Liver (tissue), 9 donors: ENCODE data around the gene TMEM161A. TPM values are rescaled to one million over a fixed set of nuclear protein-coding genes. Genes with fewer than 3 reads are reported as not detected.
A peak's percentile ranks its signal among the peaks of the same experiment; 100 is the strongest.

Experiments used
- DNase-seq: peaks from one replicate; pipeline ENCODE4 v3.0.0-alpha.2; 2017; ENCODE audit warnings: low spot score
- H3K27ac ChIP-seq, 2 donors: one replicate each; pipeline ENCODE4 v1.7.0; 2013; ENCODE audit warnings: inconsistent platforms in 2 of 2, low read length in 2 of 2, control low read depth in 1 of 2, low read depth in 1 of 2, mild to moderate bottlenecking in 1 of 2
- H3K27me3 ChIP-seq, 4 donors: one replicate each; pipeline versions ENCODE4 v1.6.1 to v1.7.0; 2013; ENCODE audit warnings: low read length in 3 of 4, inconsistent platforms in 1 of 4, mild to moderate bottlenecking in 1 of 4, moderate library complexity in 1 of 4; ENCODE audit not compliant: control insufficient read depth in 4 of 4, insufficient read depth in 4 of 4
- H3K36me3 ChIP-seq, 4 donors: one replicate each; pipeline versions ENCODE4 v1.6.1 to v1.7.0; 2013; ENCODE audit warnings: low read length in 3 of 4, mild to moderate bottlenecking in 3 of 4, low read depth in 1 of 4, moderate library complexity in 1 of 4; ENCODE audit not compliant: control insufficient read depth in 4 of 4, insufficient read depth in 3 of 4
- H3K4me1 ChIP-seq, 4 donors: one replicate each; pipeline versions ENCODE4 v1.6.1 to v1.7.0; 2013; ENCODE audit warnings: low read length in 3 of 4, mild to moderate bottlenecking in 3 of 4, moderate library complexity in 1 of 4; ENCODE audit not compliant: control insufficient read depth in 4 of 4, insufficient read depth in 4 of 4
- H3K4me3 ChIP-seq, 3 donors: one replicate each; pipeline versions ENCODE4 v1.6.1 to v1.7.0; 2013; ENCODE audit warnings: low read length in 3 of 3, control low read depth in 1 of 3, low read depth in 1 of 3, mild to moderate bottlenecking in 1 of 3
- H3K9ac ChIP-seq, 2 donors: one replicate each; pipeline ENCODE4 v1.7.0; 2013; ENCODE audit warnings: low read length in 2 of 2, mild to moderate bottlenecking in 2 of 2, moderate library complexity in 2 of 2, control low read depth in 1 of 2, low read depth in 1 of 2
- H3K9me3 ChIP-seq, 4 donors: one replicate each; pipeline versions ENCODE4 v1.6.1 to v1.7.0; 2013; ENCODE audit warnings: low read length in 3 of 4; ENCODE audit not compliant: control insufficient read depth in 4 of 4
- ATF3 ChIP-seq: IDR thresholded peaks from 2 replicates; pipeline ENCODE4 v1.6.1; 2016; ENCODE audit warnings: antibody characterized with exemption
- CTCF ChIP-seq: fragments of 150-350 bp; IDR thresholded peaks from 2 replicates; pipeline ENCODE4 v1.5.1; 2017; ENCODE audit warnings: improper control_type of control experiment, low read depth, low read length; ENCODE audit not compliant: missing input control
- EGR1 ChIP-seq, 2 donors: IDR thresholded peaks; 2 replicates each; pipeline ENCODE4 v1.6.1; 2016 to 2018; ENCODE audit warnings: antibody characterized with exemption in 2 of 2, low read depth in 2 of 2
- FOXA1 ChIP-seq: IDR thresholded peaks from 2 replicates; pipeline ENCODE4 v1.6.1; 2016; ENCODE audit warnings: antibody characterized with exemption
- FOXA2 ChIP-seq: IDR thresholded peaks from 2 replicates; pipeline ENCODE4 v1.6.1; 2016; ENCODE audit warnings: antibody characterized with exemption
- GABPA ChIP-seq, 2 donors: IDR thresholded peaks in 1 of 2; conservative IDR thresholded peaks in 1 of 2; 2 replicates each; pipeline ENCODE4 v1.6.1; 2016; ENCODE audit warnings: antibody characterized with exemption in 2 of 2, mild to moderate bottlenecking in 1 of 2, moderate library complexity in 1 of 2
- HNF4A ChIP-seq, 2 donors: conservative IDR thresholded peaks; 2 replicates each; pipeline ENCODE4 v1.6.1; 2016; ENCODE audit warnings: antibody characterized with exemption in 2 of 2, mild to moderate bottlenecking in 2 of 2
- HNF4G ChIP-seq: IDR thresholded peaks from 2 replicates; pipeline ENCODE4 v1.6.1; 2016; ENCODE audit warnings: antibody characterized with exemption
- JUND ChIP-seq, 2 donors: IDR thresholded peaks; 2 replicates each; pipeline ENCODE4 v1.6.1; 2016; ENCODE audit warnings: antibody characterized with exemption in 2 of 2
- MAX ChIP-seq: IDR thresholded peaks from 2 replicates; pipeline ENCODE4 v1.6.1; 2016; ENCODE audit warnings: antibody characterized with exemption
- NR2F2 ChIP-seq: IDR thresholded peaks from 2 replicates; pipeline ENCODE4 v1.6.1; 2016; ENCODE audit warnings: antibody characterized with exemption
- RAD21 ChIP-seq, 2 donors: IDR thresholded peaks; 2 replicates each; pipeline ENCODE4 v1.6.1; 2016; ENCODE audit warnings: antibody characterized with exemption in 2 of 2, mild to moderate bottlenecking in 2 of 2
- REST ChIP-seq: IDR thresholded peaks from 2 replicates; pipeline ENCODE4 v1.6.1; 2016; ENCODE audit warnings: antibody characterized with exemption, mild to moderate bottlenecking
- RXRA ChIP-seq, 2 donors: IDR thresholded peaks; 2 replicates each; pipeline ENCODE4 v1.6.1; 2017 to 2018; ENCODE audit warnings: antibody characterized with exemption in 2 of 2, mild to moderate bottlenecking in 1 of 2
- SP1 ChIP-seq: IDR thresholded peaks from 2 replicates; pipeline ENCODE4 v1.6.1; 2018; ENCODE audit warnings: antibody characterized with exemption, mild to moderate bottlenecking
- TAF1 ChIP-seq: conservative IDR thresholded peaks from 2 replicates; pipeline ENCODE4 v1.6.1; 2016; ENCODE audit warnings: antibody characterized with exemption, mild to moderate bottlenecking
- YY1 ChIP-seq: IDR thresholded peaks from 2 replicates; pipeline ENCODE4 v1.6.1; 2016; ENCODE audit warnings: antibody characterized with exemption, mild to moderate bottlenecking
- ZBTB33 ChIP-seq: IDR thresholded peaks from 2 replicates; pipeline ENCODE4 v1.6.1; 2016; ENCODE audit warnings: antibody characterized with exemption
- WGBS: extraction: QIAGEN DNeasy Blood & Tissue Kit; methylation state at CpG from one replicate; pipeline ENCODE4 v1.1.7; 2013; 5-methylcytosine and 5-hydroxymethylcytosine counted together
- polyA plus RNA-seq, 2 donors: library from polyadenylated mRNA; stranded (reverse) in 1 of 2; unstranded in 1 of 2; fragments of 200-250 nt in 1 of 2; fragments of >200 nt in 1 of 2; fragmentation: Nextera tagmentation in 1 of 2; extraction: Ambion mirVana in 1 of 2; gene quantifications; one replicate each; pipeline versions ENCODE4 v1.2.1 to v1.2.3, GENCODE V29; 2013 to 2015
- total RNA-seq, 2 donors: library from RNA; depleted of rRNA; stranded (reverse); fragments of >200 nt; gene quantifications; one replicate each; pipeline ENCODE4 v1.2.3, GENCODE V29; 2014
- donor health status: healthy.
- donor health status: healthy.
- donor health status: healthy.
- donor health status: healthy.
- donor health status: healthy.

The TMEM161A gene
- total and polyA plus RNA-seq, 4 donors, result 13.1 to 27.1 (median 24.0) TPM

GRCh38 chr19:19096641-19097627 lies 41.3 kb downstream of the TMEM161A start:
- Histone ChIP-seq H3K9ac (peak overlapping the region; percentile 30 to 73), H3K27ac (peak overlapping the region; percentile 97 to 98), H3K4me1 (peaks cover 19 to 67% (median 48%) of the 10 kb centered on the region in 4 donors), H3K4me3 (peak overlapping the region in 1 of 3 donors; percentile 52), H3K27me3 (no peaks in the 10 kb centered on the region), H3K36me3 (no peaks in the 10 kb centered on the region), H3K9me3 (no peaks in the 10 kb centered on the region)
- peak; percentile 78 for DNase-seq
- 43% methylated on average over 24 of the region's 24 CpGs for WGBS
- no peak for TF ChIP-seq CTCF
- TF ChIP-seq RXRA (IDR thresholded peaks at IDR 0.05), result peak; percentile 100
- peak in 1 of 2 donors; percentile 39 for TF ChIP-seq GABPA (IDR thresholded peaks at IDR 0.05 in 1 of 2, conservative IDR thresholded peaks at IDR 0.05 in 1 of 2)
- peak; percentile 99 for TF ChIP-seq SP1
- TF ChIP-seq MAX, result peak; percentile 93
- peak; percentile 90 for TF ChIP-seq REST
- TF ChIP-seq YY1, result peak; percentile 63
- peak; percentile 63 for TF ChIP-seq FOXA1
- peak; percentile 96 to 98 for TF ChIP-seq JUND (IDR thresholded peaks at IDR 0.05)
- no peak for TF ChIP-seq TAF1
- peak; percentile 98 for TF ChIP-seq HNF4G
- TF ChIP-seq RAD21 (IDR thresholded peaks at IDR 0.05), result peak; percentile 43 to 57
- peak; percentile 88 for TF ChIP-seq ZBTB33
- peak; percentile 73 for TF ChIP-seq FOXA2
- no peak for TF ChIP-seq EGR1 (IDR thresholded peaks at IDR 0.05; ENCODE audit: low read depth in 2 of 2)
- TF ChIP-seq HNF4A (conservative IDR thresholded peaks at IDR 0.05), result peak; percentile 99
- peak; percentile 98 for TF ChIP-seq ATF3
- TF ChIP-seq NR2F2, result peak; percentile 69
